GM12892 (cell line): ENCODE measurements around the gene TCF12. TPM values are rescaled to one million over a fixed set of nuclear protein-coding genes. Genes with fewer than 3 reads are reported as not detected.
A peak's percentile ranks its signal among the peaks of the same experiment; 100 is the strongest.

ENCODE experiments used
- DNase-seq: peaks from one replicate; pipeline ENCODE4 v3.0.0; 2011; ENCODE audit not compliant: insufficient read length
- FAIRE-seq: peaks from 2 replicates; lab custom pipeline; 2011; peaks lifted over from hg19 to GRCh38; lab: Jason Lieb, UNC
- POLR2A ChIP-seq: IDR thresholded peaks from 2 replicates; pipeline ENCODE4 v1.6.1; 2011; ENCODE audit warnings: low read depth, low read length, control low read depth
- POLR2AphosphoS5 ChIP-seq: IDR thresholded peaks from 2 replicates; pipeline ENCODE4 v1.6.1; 2011; ENCODE audit warnings: low read depth, low read length, control low read depth
- TAF1 ChIP-seq: IDR thresholded peaks from 2 replicates; pipeline ENCODE4 v1.6.1; 2011; ENCODE audit warnings: low read depth, mild to moderate bottlenecking, control low read depth, low read length, borderline replicate concordance
- polyA plus RNA-seq: library from polyadenylated mRNA; unstranded; fragments of >200 nt; gene quantifications from one replicate; pipeline ENCODE4 v1.2.1, GENCODE V29; 2012; ENCODE audit warnings: missing spikeins, inconsistent platforms; ENCODE audit not compliant: missing spikeins

Gene TCF12
- 32.6 TPM for polyA plus RNA-seq

DNA sequence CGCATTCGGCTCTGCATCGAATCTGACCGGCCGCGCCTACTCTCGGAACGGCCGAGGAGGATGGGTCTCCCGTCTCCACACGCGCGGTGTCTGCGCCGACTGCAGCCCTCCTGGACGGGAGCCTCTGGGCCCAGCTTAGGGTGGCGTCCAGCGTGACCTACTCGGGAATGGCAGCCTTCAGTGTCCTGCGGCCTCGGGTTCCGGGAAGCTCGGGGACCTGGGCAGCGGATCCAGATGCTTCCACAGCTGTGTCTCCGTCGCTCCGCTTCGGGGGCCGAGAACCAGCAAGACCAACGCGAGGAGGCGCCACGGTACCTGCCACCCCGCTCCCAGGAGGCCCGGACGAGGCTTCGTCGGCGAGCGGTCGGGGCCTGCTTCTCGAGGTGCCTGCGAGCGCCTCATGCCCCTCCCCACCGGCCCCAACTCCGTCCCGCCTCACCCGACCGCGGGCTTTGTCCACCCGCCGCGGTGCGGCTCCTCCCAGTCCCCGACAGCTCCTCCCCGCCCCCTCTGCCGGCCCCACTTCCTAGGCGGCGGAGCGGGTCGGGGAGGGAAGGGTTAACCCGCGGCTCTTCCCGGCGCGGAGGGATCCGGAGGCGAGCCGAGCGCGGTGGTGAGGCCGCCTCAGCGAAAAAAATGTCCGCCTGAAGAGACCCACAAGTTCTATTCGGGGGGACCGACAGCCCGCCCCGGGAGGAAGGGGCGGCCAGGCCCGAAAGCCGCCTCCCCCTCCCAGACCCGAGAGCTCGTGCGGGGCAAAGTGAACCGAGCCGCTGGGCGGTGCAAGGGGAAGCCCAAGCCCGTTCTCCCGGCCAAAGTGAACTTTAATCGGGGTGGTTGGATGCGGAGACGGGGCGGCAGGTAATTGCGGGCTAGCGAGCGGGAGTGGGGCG is at the start of gene TCF12:
TSS of gene TCF12 (plus strand) at position 599 of the 893 bp plus-strand sequence. CDS start 1,270 bp downstream, outside the sequence.
- peak; percentile 84 for DNase-seq
- TF ChIP-seq TAF1 (peak; percentile 76; the same call in 1 of the 2 replicates), POLR2A (no peak; the same call in 1 of the 2 replicates), POLR2AphosphoS5 (peak; percentile 66)
- peak; percentile 91 for FAIRE-seq

DNA sequence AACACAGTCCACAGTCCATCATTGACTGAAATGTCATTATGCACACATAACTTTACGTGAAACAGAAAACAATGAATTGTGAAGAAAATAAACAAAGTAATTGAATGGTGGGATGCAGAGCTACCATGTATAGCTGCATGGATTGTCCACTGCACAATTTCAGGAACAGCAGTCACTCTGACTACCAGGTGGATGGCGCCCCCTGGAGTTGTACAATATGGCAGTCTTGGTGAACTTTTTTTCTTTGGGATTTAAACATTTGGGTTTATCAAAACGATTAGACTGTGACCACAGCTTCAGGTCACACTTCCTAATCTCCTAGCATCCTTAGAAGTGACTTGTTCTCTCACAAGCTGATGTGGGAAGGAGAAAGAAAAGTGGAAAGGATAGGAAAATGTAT is 48.9 kb upstream of the TCF12 start:
- FAIRE-seq (no peak), DNase-seq (no peak)
- no peak for TF ChIP-seq TAF1
- no peak for TF ChIP-seq POLR2AphosphoS5
- no peak for TF ChIP-seq POLR2A

DNA sequence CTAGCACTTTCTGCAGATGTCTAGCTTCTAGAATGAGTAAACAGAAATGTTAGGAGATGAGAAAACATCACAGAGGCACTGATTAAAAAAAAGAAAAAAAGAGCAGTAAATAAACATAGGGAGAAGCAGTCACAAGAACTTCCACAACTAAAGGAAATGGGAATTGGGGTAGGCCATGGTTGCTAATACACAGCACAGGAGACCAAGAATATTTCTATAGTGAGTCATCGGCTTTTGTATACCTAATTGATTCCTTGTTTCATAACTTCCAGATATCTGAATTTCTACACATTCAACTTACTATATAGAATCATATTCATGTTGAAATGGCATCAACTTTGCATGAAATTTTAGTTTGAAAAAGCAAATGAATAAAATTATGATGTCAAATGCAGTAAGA is 47.3 kb upstream of the TCF12 start:
- no peak for TF ChIP-seq POLR2AphosphoS5
- FAIRE-seq (no peak), DNase-seq (no peak)

DNA sequence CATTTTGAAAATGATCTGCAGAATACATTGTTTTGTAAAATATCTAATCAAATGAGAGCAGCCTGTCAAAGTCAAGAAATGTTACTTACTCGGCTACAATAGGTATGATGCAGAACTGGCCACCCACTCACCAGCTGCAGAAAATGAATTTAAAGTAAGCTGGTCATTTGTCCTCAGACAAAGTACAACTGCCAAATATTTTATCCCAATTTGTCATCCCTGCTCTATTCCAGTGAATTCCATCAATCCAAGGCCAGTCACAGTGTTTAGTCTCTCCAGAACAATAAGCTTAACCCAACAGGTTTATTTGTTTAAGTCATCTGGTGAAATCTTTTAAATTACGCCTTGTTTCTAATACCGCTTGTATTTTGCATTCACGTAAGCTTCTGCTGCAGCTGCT is 46.6 kb upstream of the TCF12 start:
- no peak for FAIRE-seq
- TF ChIP-seq POLR2AphosphoS5 (no peak), TAF1 (no peak), POLR2A (no peak)
- no peak for DNase-seq

DNA sequence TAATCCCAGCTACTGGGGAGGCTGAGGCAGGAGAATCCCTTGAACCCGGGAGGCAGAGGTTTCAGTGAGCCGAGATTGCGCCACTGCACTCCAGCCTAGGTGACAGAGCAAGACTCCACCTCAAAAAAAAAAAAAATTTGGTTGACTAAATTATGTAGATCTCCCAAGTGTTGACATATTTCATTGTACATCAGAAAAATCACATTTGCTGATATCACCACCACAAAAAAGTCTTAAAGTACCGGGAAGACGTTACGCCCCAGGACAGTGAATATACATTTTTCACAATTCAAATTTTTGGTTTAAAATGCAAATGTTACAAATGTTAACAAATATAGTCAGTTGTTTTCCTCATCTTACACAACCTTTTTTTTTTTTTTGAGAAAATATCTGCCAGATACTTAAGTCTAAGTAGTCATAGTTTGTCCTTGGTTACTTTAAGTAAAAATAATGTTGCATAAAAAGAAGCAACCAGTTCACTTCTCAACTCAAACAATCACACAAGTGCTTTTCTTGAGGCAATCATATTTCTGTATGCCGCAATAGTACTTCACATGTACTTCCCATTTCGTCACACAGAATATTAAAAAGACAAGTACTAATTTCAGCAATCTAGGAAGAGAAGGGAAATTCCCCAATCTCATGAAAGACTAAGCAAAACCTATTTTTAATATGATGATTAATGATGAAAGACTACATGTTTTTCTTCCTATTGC is 41.0 kb upstream of the TCF12 start:
- no peak for DNase-seq
- TF ChIP-seq POLR2A, result no peak
- no peak for TF ChIP-seq POLR2AphosphoS5
- TF ChIP-seq TAF1, result no peak

DNA sequence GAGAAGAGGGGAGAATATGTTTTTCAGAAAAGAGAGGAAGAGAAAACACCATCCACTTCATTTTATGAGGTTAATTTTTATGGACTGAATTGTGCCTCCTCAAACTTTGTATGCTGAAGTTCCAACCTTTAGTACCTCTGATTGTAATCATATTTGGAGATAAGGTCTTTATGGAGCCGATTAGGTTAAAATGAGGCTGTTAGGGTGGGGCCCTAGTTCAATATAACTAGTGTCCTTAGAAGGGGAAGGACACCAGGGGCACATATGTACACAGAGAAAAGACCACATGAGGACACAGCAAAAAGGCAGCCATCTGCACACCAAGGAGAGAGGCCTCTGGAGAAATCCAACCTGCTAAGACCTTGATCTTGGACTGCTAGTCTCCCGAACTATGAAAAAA is 38.9 kb upstream of the TCF12 start:
- TF ChIP-seq TAF1 (no peak), POLR2A (no peak), POLR2AphosphoS5 (no peak)
- DNase-seq (no peak), FAIRE-seq (no peak)

More for the DNA sequence above, 41.0 kb upstream of the TCF12 start:
- FAIRE-seq, result peak; percentile 9

DNA sequence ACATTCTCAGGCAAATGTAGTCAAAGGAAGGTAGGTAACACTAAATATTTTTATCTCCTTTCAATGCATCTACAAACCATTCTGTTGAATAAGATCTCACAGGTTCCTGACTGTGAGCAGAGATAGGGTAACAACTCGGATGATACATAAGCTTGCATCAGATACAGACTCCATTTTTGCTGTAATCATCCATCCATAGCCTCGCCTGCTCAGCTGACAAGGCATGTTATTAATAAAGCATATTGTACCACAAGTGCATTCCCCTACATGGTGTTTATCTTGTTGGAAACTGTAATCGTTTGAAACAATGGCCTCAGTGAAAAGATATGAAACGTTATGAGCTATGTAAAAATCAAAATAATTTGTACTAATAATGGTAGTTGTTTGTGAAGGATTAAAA is 35.4 kb upstream of the TCF12 start:
- TF ChIP-seq POLR2AphosphoS5, result no peak
- TF ChIP-seq POLR2A, result no peak
- TF ChIP-seq TAF1, result no peak
- DNase-seq (no peak), FAIRE-seq (no peak)

DNA sequence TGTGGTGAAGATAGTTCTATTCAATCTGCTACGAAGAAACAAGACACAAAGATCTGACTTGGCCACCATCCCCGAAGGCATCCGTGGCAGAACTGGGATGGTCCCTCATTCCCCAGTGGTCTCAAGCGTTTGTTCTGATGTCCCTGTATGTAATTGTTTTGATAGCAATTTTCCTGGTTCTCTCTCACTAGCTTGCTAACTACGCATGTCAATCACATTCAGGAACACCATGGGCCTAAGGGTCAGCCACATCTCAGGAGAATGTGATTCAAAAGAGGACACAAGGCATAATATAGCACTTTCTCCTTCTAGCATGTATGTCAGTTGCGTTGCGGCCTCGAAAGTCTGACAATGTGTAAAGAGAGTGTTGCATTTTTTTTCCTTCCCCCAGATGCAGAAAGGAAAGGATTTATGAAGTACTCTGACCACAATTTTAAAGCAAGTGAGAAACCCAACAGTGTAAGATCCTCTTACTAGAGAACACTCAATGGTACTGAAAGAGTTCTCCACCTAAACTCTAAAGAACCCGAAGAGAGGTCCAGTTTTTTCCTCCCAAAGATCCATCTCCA is 32.0 kb upstream of the TCF12 start:
- no peak for DNase-seq
- FAIRE-seq, result no peak
- TF ChIP-seq POLR2AphosphoS5 (no peak), TAF1 (no peak), POLR2A (no peak)

DNA sequence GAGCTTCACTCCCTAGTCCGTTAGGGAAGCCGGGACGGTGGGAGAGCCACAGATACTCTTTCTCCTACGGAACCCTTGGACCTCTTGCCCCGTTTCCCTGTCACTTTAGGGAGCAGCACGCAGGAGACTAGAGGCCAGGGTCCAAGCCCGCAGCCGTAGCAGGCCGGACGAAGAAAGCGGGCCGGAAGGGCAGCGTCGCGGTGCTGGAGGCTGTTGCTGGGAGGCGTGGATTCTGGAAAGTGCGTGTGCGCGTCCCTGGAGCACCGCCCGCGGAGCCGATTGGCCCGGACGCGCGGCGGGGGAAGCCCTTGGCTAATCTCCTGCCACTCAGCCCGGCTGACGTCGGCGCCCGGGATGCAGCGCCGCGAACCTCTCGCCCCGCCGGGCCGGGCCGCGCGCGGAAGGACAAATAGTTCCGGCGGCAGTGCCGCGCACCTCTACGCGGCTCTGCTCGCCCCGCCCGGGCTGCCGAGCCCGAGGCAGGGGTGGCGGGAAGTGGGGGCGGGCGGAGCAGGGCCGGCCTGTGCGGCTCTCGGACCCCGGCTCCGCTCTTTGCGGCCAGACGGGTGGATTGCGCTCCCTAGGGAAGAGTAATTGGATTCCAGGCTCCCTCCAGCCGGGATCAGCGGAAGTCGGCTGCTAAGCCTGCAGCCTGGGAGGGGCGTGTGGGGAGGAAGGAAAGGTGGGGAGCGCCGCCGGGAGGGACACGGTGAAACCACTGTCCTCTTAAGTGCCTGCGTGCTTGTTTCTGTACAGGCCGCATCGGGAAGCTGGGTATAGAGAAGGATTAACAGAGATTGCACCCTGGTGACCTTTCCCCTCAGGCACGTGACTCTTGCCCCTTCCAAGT is 31.3 kb upstream of the TCF12 start:
- TF ChIP-seq TAF1 (peak; percentile 67), POLR2AphosphoS5 (peak; percentile 60; the same call in 1 of the 2 replicates), POLR2A (peak; percentile 89)
- FAIRE-seq, result peak; percentile 92
- DNase-seq, result peak; percentile 69

DNA sequence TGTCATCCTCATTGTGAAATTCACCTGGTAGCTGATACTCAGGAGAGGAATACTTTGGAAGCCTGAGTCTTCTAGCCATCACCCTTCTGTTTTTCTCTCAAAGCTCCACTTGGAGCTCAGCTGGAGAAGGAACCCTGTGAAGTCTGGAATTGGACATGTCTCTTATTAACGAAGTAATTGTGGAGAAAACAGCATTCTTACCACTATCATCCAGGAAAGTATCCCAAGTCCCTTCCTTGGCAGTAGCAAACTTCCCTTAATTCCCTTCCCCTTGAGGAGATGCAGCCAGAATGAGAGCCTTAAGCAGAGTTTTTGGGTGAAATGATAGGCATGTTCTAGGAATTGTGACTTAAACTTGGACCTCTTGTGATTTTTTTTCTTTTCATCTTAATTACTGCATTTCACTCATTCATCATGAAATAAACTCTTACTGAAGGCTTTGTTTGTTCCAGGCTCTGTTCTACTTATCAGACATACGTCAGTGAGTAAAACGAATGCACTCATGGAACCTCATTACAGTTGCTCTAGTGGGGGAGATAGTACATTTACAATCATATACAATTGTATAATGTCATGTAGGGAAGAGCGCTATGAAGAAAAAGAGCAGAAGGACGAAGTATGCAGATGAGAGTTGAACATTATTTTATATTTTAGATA is 30.5 kb upstream of the TCF12 start:
- no peak for TF ChIP-seq POLR2AphosphoS5
- no peak for TF ChIP-seq TAF1
- no peak for TF ChIP-seq POLR2A
- FAIRE-seq, result no peak
- DNase-seq, result no peak

DNA sequence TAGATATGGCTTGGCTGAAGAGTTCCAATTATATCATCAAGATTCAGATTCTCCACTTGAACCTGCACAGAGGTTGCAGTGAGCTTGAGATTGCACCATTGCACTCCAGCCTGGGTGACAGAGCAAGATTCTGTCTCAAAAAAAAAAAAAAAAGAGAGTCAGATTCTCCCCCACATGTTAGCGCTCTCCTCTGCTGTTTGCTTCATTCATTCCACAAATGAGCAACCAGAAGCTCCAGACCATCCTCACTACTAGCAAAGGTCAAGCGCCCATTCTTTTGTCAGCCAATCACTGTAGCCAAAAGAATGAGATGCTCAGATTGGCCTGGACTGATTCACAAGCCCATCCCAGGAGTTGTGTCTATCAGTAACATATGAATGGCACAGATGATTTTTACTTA is 28.4 kb upstream of the TCF12 start:
- no peak for DNase-seq
- no peak for FAIRE-seq
- TF ChIP-seq POLR2A, result no peak
